Neural crest cell (in vitro differentiated cells): Measurements from ENCODE around the gene TEX2. TPM values are rescaled to one million over a fixed set of nuclear protein-coding genes. Genes with fewer than 3 reads are reported as not detected.
"Not testable (repeated sequence)": the region's sequence is repeated elsewhere in the genome, so short reads cannot be mapped to it uniquely, and the experiment has no call there.

ENCODE experiments used
- DNase-seq: peaks from one replicate; pipeline ENCODE4 v3.0.0; 2021; ENCODE audit warnings: low read depth, mixed read lengths, low spot score
- H3K27ac Mint-ChIP-seq: one replicate; pipeline ENCODE4 v1.8.0; 2021; ENCODE audit warnings: mild to moderate bottlenecking, mixed read lengths; ENCODE audit not compliant: unreplicated experiment
- H3K27me3 Mint-ChIP-seq: 2 replicates; pipeline ENCODE4 v1.8.0; 2021; ENCODE audit warnings: low read depth, mild to moderate bottlenecking, mixed read lengths
- H3K36me3 Mint-ChIP-seq: 2 replicates; pipeline ENCODE4 v1.8.0; 2021; ENCODE audit warnings: low read depth, mild to moderate bottlenecking, mixed read lengths
- H3K4me1 Mint-ChIP-seq: 2 replicates; pipeline ENCODE4 v1.8.0; 2021; ENCODE audit warnings: mixed read lengths
- H3K4me3 Mint-ChIP-seq: one replicate; pipeline ENCODE4 v1.8.0; 2021; ENCODE audit warnings: mild to moderate bottlenecking, mixed read lengths
- H3K9me3 Mint-ChIP-seq: 2 replicates; pipeline ENCODE4 v1.8.0; 2021; ENCODE audit warnings: mixed read lengths
- total RNA-seq: library from RNA; stranded (reverse); gene quantifications from 2 replicates; pipeline ENCODE4 v1.2.1, GENCODE V29; 2021
- TF ChIP-seq, protein P1 (sequence below): fragments of 200-600 bp; sonication (generic); conservative IDR thresholded peaks from 2 replicates; pipeline ENCODE4 v1.5.0; 2021; ENCODE audit warnings: antibody characterized with exemption, mild to moderate bottlenecking

The TEX2 gene
- total RNA-seq, 1 donor from 2014 or later: 19.2 TPM

DNA sequence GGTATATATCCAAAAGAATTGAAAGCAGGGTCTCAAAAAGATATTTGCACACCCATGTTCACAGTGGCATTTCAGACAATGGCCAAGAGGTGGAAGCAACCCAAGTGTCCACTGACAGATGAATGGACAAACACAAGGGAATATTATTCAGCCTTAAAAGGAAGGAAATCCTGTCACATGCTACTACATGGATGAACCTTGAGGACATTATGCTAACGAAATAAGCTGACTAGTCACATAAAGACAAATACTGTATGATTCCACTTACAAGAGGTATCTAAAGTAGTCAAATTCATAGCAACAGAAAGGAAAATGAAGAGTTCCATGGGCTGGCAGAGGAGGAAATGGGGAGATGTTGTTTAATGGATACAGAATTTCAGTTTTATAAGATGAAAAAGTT, 41.4 kb downstream of the TEX2 start:
- Mint-ChIP-seq H3K4me1 (peaks cover 17% of the 10 kb centered on the region), H3K9me3 (peaks cover 3% of the 10 kb centered on the region), H3K27ac (no peak overlapping the region), H3K4me3 (no peak overlapping the region), H3K36me3 (peaks cover 3% of the 10 kb centered on the region), H3K27me3 (peaks cover 10% of the 10 kb centered on the region)
- TF ChIP-seq, protein P1, sequence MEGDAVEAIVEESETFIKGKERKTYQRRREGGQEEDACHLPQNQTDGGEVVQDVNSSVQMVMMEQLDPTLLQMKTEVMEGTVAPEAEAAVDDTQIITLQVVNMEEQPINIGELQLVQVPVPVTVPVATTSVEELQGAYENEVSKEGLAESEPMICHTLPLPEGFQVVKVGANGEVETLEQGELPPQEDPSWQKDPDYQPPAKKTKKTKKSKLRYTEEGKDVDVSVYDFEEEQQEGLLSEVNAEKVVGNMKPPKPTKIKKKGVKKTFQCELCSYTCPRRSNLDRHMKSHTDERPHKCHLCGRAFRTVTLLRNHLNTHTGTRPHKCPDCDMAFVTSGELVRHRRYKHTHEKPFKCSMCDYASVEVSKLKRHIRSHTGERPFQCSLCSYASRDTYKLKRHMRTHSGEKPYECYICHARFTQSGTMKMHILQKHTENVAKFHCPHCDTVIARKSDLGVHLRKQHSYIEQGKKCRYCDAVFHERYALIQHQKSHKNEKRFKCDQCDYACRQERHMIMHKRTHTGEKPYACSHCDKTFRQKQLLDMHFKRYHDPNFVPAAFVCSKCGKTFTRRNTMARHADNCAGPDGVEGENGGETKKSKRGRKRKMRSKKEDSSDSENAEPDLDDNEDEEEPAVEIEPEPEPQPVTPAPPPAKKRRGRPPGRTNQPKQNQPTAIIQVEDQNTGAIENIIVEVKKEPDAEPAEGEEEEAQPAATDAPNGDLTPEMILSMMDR: no peak
- DNase-seq: no peak

DNA sequence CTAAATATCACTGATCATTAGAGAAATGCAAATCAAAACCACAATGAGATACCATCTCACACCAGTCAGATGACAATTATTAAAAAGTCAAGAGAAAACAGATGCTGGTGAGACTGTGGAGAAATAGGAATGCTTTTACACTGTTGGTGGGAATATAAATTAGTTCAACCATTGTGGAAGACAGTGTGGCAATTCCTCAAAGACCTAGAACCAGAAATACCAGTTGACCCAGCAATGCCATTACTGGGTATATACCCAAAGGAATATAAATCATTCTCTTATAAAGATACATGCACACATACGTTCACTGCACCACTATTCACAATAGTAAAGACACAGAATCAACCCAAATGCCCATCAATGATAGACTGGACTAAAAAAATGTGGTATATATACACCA, 42.5 kb downstream of the TEX2 start:
- H3K4me1 Mint-ChIP-seq: peaks cover 27% of the 10 kb centered on the region
- H3K27ac Mint-ChIP-seq, H3K9me3 Mint-ChIP-seq, DNase-seq, H3K36me3 Mint-ChIP-seq, H3K4me3 Mint-ChIP-seq: not testable (repeated sequence)
- H3K27me3 Mint-ChIP-seq: peaks cover 10% of the 10 kb centered on the region

DNA sequence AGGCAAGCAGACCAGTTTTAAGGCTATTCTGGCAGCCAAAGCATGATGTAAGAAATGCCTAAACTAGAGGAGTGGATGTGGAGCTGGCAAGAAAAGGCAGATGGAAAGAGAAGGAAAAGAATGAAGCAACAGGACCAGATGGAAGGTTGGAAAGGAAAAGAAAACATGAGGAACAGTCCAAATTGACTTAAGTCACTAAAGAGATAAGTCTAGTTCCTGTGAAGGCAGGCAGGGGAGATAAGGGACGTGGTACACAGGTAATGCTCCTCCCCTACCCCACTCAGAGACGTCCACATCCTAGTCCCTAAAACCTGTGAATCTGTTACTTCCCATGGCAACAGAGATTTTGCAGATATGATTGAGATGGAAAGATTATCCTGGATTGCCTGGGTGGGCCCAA, 43.5 kb downstream of the TEX2 start:
- Mint-ChIP-seq H3K36me3 (peaks cover 5% of the 10 kb centered on the region), H3K4me3 (no peak overlapping the region), H3K27ac (no peak overlapping the region), H3K9me3 (peaks cover 3% of the 10 kb centered on the region), H3K4me1 (peaks cover 27% of the 10 kb centered on the region), H3K27me3 (peaks cover 17% of the 10 kb centered on the region)
- no peak for DNase-seq
- TF ChIP-seq, protein P1: no peak

DNA sequence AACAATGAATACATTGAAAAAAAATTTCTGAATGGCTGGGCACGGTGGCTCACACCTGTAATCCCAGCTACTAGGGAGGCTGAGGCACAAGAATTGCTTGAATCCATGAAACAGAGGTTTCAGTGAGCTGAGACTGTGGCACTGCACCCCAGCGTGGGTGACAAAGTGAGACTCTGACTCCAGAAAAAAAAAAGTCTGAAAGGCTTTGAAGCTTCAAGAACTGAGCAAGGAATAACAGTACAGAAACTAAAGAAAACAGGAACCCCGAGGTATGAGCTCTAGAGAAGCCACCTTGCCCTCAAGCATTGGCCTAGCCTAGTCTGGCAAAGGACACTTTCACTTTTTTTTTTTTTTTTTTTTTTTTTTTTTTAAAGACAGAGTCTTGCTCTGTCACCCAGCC, 45.0 kb downstream of the TEX2 start:
- H3K27ac Mint-ChIP-seq: no peak overlapping the region

DNA sequence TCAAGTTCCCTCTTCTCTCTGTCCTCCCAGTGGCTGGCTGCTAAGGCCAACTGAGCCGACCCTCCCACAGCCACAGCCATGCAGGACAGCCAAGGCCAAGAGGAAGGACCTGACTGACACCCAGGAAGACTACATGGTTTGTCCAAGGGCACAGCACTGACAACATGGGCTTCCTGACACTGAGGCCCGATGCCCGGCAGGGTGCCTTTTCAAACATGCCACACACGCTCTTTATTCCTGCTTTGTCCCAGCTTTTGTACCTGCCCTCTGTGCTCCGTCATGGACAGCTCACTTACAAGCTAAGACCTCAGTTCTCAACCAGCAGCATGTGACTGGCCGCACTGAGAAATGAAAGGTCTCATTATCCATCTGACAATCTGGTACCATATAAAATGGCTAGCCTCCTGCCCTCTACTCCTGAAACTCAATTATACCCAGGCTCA, 45.8 kb downstream of the TEX2 start:
- Mint-ChIP-seq H3K27ac (peak overlapping the region; percentile 47), H3K4me1 (peaks cover 22% of the 10 kb centered on the region), H3K4me3 (no peak overlapping the region), H3K9me3 (peaks cover 3% of the 10 kb centered on the region), H3K27me3 (peaks cover 19% of the 10 kb centered on the region), H3K36me3 (peaks cover 18% of the 10 kb centered on the region)
- TF ChIP-seq, protein P1: no peak
- DNase-seq: no peak

More for the DNA sequence above, 45.0 kb downstream of the TEX2 start:
- Mint-ChIP-seq H3K36me3 (peaks cover 13% of the 10 kb centered on the region), H3K4me3 (no peak overlapping the region), H3K27me3 (peaks cover 19% of the 10 kb centered on the region), H3K9me3 (peaks cover 3% of the 10 kb centered on the region), H3K4me1 (peaks cover 22% of the 10 kb centered on the region)
- TF ChIP-seq, protein P1: no peak
- no peak for DNase-seq

DNA sequence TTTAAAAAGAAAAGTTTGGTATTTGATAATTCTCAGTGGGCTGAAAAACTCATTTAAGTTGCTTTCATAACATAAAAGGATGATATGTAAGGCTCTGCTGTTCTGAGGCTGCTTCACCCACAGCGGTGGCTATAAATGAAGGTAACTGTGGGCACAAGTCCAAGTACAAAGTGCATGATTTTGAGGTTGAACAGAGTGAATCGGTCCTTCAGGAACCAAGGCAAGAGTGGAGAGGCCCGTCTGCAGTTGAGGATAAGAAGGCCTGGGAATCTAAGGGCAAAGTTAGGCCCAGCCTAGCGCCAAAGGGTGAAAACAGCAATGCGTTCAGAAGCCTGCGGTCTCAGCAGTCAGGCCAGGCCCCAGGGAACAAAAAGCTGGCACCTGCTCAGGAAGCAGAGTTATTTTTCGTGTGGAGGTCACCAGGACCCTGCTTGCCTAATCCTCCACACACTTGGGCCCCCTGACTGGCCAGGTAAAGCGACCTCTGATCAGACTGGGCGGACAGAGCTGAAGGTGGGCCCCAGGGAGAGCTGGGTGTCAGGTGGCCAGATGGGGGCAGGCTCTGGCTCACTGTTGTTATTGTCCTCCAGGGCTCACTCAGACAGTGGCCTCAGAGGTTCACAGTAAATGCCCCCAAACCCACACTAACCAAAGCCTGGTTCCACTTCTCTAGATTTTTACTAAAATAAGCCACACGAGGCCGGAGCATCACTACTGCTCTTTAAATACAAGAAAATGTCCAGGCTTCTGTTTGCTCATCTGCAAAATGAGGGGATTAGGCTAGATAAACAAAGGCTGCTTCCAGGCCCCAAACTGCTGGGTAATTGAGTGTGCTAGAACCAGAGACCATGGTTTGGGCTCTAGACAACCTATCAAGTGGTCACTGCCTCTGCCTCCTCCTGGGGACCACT, 46.5 kb downstream of the TEX2 start:
- DNase-seq: no peak
- Mint-ChIP-seq H3K36me3 (peaks cover 18% of the 10 kb centered on the region), H3K4me3 (no peak overlapping the region), H3K27ac (peak overlapping the region; percentile 97), H3K27me3 (peaks cover 19% of the 10 kb centered on the region), H3K4me1 (peaks cover 22% of the 10 kb centered on the region), H3K9me3 (peaks cover 3% of the 10 kb centered on the region)
- TF ChIP-seq, protein P1: no peak
